Measurements from ENCODE around the gene TNS4.

GRCh38 chr17:40547785-40548478, 46.5 kb upstream of the TNS4 start:
- TF ChIP-seq CTCF (IDR thresholded peaks at IDR 0.05; ENCODE audit: insufficient read depth, low read length) (no peak), REST (IDR thresholded peaks at IDR 0.05; ENCODE audit: insufficient replicate concordance, low read depth) (no peak), POLR2AphosphoS5 (IDR thresholded peaks at IDR 0.05; ENCODE audit: low read depth) (no peak), SPI1 (IDR thresholded peaks at IDR 0.05; ENCODE audit: borderline replicate concordance, low read depth) (no peak)

Data from HL-60 (cell line).